ENCODE results near the gene BCCIP.

GRCh38 chr10:125836746-125837145, 13.4 kb downstream of the BCCIP start:
- TF ChIP-seq JUN (CRISPR knock-in tag; IDR thresholded peaks at IDR 0.05): no peak
- TF ChIP-seq ATF3 (CRISPR knock-in tag; conservative IDR thresholded peaks at IDR 0.05): no peak
- no peak for TF ChIP-seq SP1 (CRISPR knock-in tag; conservative IDR thresholded peaks at IDR 0.05)

All from WTC11 (cell line).